Smooth muscle cell (in vitro differentiated cells): ENCODE data around the gene PTPRZ1. TPM values are rescaled to one million over a fixed set of nuclear protein-coding genes. Genes with fewer than 3 reads are reported as not detected.

Experiments
- DNase-seq: peaks from one replicate; lab custom pipeline; 2025; ENCODE audit not compliant: unreplicated experiment; lab: John Stamatoyannopoulos, UW
- H2AFZ ChIP-seq: fragments of 200-600 bp; sonication (generic); 2 replicates; pipeline ENCODE4 v1.6.0; 2016; ENCODE audit warnings: antibody characterized with exemption, low read depth, mild to moderate bottlenecking
- H3F3A ChIP-seq: fragments of 200-600 bp; sonication (generic); 2 replicates; pipeline ENCODE4 v1.6.0; 2017; ENCODE audit warnings: antibody characterized with exemption, low read depth
- H3K27ac ChIP-seq: fragments of 200-600 bp; sonication (generic); 2 replicates; pipeline ENCODE4 v1.5.1; 2016; ENCODE audit warnings: low read depth, mild to moderate bottlenecking
- H3K27me3 ChIP-seq: fragments of 200-600 bp; sonication (generic); 2 replicates; pipeline ENCODE4 v1.6.1; 2016; ENCODE audit warnings: low read depth, mild to moderate bottlenecking
- H3K36me3 ChIP-seq: fragments of 200-600 bp; sonication (generic); 2 replicates; pipeline ENCODE4 v1.5.1; 2016; ENCODE audit warnings: low read depth
- H3K4me1 ChIP-seq: fragments of 200-600 bp; sonication (generic); 2 replicates; pipeline ENCODE4 v1.5.1; 2016; ENCODE audit warnings: low read depth
- H3K4me2 ChIP-seq: fragments of 200-600 bp; sonication (generic); 2 replicates; pipeline ENCODE4 v1.6.0; 2016; ENCODE audit warnings: mild to moderate bottlenecking
- H3K4me3 ChIP-seq: fragments of 200-600 bp; sonication (generic); 2 replicates; pipeline ENCODE4 v1.5.1; 2016; ENCODE audit warnings: mild to moderate bottlenecking
- H3K79me2 ChIP-seq: fragments of 200-600 bp; sonication (generic); 2 replicates; pipeline ENCODE4 v1.6.0; 2016; ENCODE audit warnings: low read depth, mild to moderate bottlenecking
- H3K9ac ChIP-seq: fragments of 200-600 bp; sonication (generic); 2 replicates; pipeline ENCODE4 v1.6.0; 2016; ENCODE audit warnings: low read depth
- H3K9me3 ChIP-seq: fragments of 200-600 bp; sonication (generic); replicated peaks from 2 replicates; pipeline ENCODE4 v1.5.1; 2016; ENCODE audit warnings: low read depth
- H4K20me1 ChIP-seq: fragments of 200-600 bp; sonication (generic); 2 replicates; pipeline ENCODE4 v1.6.0; 2016; ENCODE audit warnings: low read depth
- CTCF ChIP-seq: fragments of 200-600 bp; sonication (generic); IDR thresholded peaks from 2 replicates; pipeline ENCODE4 v1.5.1; 2017; ENCODE audit warnings: borderline replicate concordance, mild to moderate bottlenecking, antibody characterized with exemption; ENCODE audit not compliant: insufficient read depth, poor library complexity, severe bottlenecking
- WGBS: methylation state at CpG from one replicate; pipeline ENCODE4 v1.1.7; 2016; ENCODE audit warnings: low lambda C conversion rate; 5-methylcytosine and 5-hydroxymethylcytosine counted together
- polyA plus RNA-seq: library from polyadenylated mRNA; unstranded; fragments of >200 nt; fragmentation: Nextera tagmentation; extraction: Ambion mirVana; gene quantifications from 2 replicates; pipeline ENCODE4 v1.2.1, GENCODE V29; 2016
- total RNA-seq: library from RNA; depleted of rRNA; stranded (reverse); fragments of >200 nt; gene quantifications from 2 replicates; pipeline ENCODE4 v1.2.3, GENCODE V29; 2014

Gene PTPRZ1
- total and polyA plus RNA-seq, 2 experiments from 2014 or later: 0.56 to 3.1 TPM

GRCh38 chr7:121945480-121946236 is 72.7 kb downstream of the PTPRZ1 start:
- TF ChIP-seq CTCF: no peak
- no peaks in the 10 kb centered on the region for H3F3A ChIP-seq
- H3K4me3 ChIP-seq: no peak overlapping the region
- H3K27ac ChIP-seq: no peak overlapping the region
- WGBS: 92% methylated on average over 1 of the region's 1 CpG
- H4K20me1 ChIP-seq: no peaks in the 10 kb centered on the region
- H3K79me2 ChIP-seq: no peaks in the 10 kb centered on the region
- H3K36me3 ChIP-seq: no peaks in the 10 kb centered on the region
- DNase-seq: no peak
- H3K4me2 ChIP-seq: no peak overlapping the region
- no peak overlapping the region for H3K9ac ChIP-seq
- H3K9me3 ChIP-seq: no peaks in the 10 kb centered on the region
- H3K27me3 ChIP-seq: no peaks in the 10 kb centered on the region
- H3K4me1 ChIP-seq: peaks cover 21% of the 10 kb centered on the region
- no peak overlapping the region for H2AFZ ChIP-seq

DNA sequence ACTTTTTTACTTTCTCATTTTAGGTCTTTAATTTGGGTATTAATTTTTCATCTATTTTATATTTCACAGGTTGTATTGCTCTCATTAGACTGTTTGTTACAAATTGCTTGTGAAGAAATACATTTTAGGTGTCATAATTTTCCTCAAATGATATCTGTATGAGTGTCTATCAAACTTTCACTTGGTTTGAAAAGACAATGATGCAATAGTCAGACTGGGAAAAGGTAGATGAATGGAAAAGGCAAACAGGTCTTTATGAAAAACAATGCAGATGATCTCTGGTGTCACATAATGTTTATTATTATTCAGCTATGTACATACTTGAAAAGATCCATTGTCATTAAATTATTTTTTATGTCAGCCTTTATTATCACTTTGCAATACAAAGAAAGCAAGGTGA is 80.2 kb downstream of the PTPRZ1 start:
- no peaks in the 10 kb centered on the region for H3K79me2 ChIP-seq
- no peak overlapping the region for H3K9ac ChIP-seq
- TF ChIP-seq CTCF: no peak
- H3K9me3 ChIP-seq: no peaks in the 10 kb centered on the region
- H3K36me3 ChIP-seq: no peaks in the 10 kb centered on the region
- H3K4me1 ChIP-seq: no peaks in the 10 kb centered on the region
- H4K20me1 ChIP-seq: no peaks in the 10 kb centered on the region
- H3K4me3 ChIP-seq: no peak overlapping the region
- H2AFZ ChIP-seq: no peak overlapping the region
- H3F3A ChIP-seq: no peaks in the 10 kb centered on the region
- no peak overlapping the region for H3K4me2 ChIP-seq
- H3K27ac ChIP-seq: no peak overlapping the region
- no peak for DNase-seq
- H3K27me3 ChIP-seq: no peaks in the 10 kb centered on the region

- H3K9me3 ChIP-seq: no peaks in the 10 kb centered on the region
- no peaks in the 10 kb centered on the region for H3F3A ChIP-seq
- H3K4me1 ChIP-seq: no peaks in the 10 kb centered on the region
- H4K20me1 ChIP-seq: no peaks in the 10 kb centered on the region
- WGBS: 73% methylated on average over 5 of the region's 5 CpGs
- no peaks in the 10 kb centered on the region for H3K79me2 ChIP-seq
- no peak overlapping the region for H2AFZ ChIP-seq
- H3K4me2 ChIP-seq: no peak overlapping the region
- DNase-seq: no peak
- no peaks in the 10 kb centered on the region for H3K36me3 ChIP-seq
- no peak overlapping the region for H3K4me3 ChIP-seq
- no peak overlapping the region for H3K27ac ChIP-seq
- H3K9ac ChIP-seq: no peak overlapping the region
- H3K27me3 ChIP-seq: no peaks in the 10 kb centered on the region
- no peak for TF ChIP-seq CTCF
Observed at GRCh38 chr7:121953601-121954000, 80.6 kb downstream of the PTPRZ1 start.

GRCh38 chr7:121954803-121955202 is 81.8 kb downstream of the PTPRZ1 start:
- no peak overlapping the region for H2AFZ ChIP-seq
- DNase-seq: no peak
- no peak overlapping the region for H3K27ac ChIP-seq
- H3K9ac ChIP-seq: no peak overlapping the region
- H3K79me2 ChIP-seq: no peaks in the 10 kb centered on the region
- no peaks in the 10 kb centered on the region for H3F3A ChIP-seq
- H3K36me3 ChIP-seq: no peaks in the 10 kb centered on the region
- H3K4me3 ChIP-seq: no peak overlapping the region
- TF ChIP-seq CTCF: no peak
- no peaks in the 10 kb centered on the region for H4K20me1 ChIP-seq
- no peaks in the 10 kb centered on the region for H3K27me3 ChIP-seq
- 96% methylated on average over 1 of the region's 1 CpG for WGBS
- H3K9me3 ChIP-seq: no peaks in the 10 kb centered on the region
- no peaks in the 10 kb centered on the region for H3K4me1 ChIP-seq
- H3K4me2 ChIP-seq: no peak overlapping the region
